DOHH2 (cell line): Measurements from ENCODE around the gene MACROD1.

Source experiments
- EZH2phosphoT487 ChIP-seq: fragments of 200-600 bp; sonication (generic); IDR thresholded peaks from 2 replicates; pipeline ENCODE4 v1.6.1; 2017; ENCODE audit warnings: borderline replicate concordance, mild to moderate bottlenecking, antibody characterized with exemption, low read length, moderate library complexity, mixed read lengths
- TF ChIP-seq, protein P1 (sequence below): fragments of 200-600 bp; sonication (generic); IDR thresholded peaks from one replicate; pipeline ENCODE4 v1.5.1; 2014; ENCODE audit warnings: antibody characterized with exemption, mild to moderate bottlenecking, low read depth, low read length; ENCODE audit not compliant: poor library complexity, severe bottlenecking

DNA sequence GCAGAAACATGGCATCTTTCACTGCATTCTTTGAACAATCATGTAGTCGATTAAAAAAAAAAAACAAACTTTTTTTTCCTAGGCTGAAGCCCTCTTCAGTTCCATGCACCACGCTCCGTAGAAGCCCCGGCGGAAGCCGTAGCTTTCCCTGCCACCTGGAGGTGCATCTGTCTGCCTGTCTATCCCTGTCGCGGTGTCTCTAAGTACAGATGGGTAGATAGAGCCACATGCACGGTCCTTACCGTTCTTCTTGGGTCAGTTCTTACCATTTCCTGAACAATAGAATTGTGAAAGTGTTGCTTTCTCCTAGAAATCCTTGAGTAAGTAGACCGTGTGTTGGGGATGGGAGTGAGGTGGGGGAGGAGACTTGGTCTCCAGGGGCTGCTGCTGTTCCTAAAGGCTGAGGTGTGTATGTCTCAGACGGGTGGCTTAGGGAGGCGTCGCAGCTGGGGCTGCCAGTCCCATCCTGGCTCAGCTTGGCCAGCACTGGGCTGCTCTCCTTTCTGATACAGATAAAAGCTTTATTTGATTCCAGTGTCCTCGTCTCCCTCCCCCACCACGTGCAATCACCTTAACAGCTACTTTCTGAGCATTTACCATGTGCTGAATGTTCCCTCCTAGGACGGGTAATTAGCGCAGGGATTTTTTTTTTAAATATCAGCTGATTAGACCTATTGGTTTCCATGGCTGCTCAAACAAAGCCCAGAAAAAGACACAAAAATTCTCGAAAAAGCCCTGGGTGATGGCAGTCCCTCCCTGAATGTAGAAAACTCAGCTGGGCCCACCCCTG is 46.8 kb downstream of the MACROD1 start:
- TF ChIP-seq, protein P1, sequence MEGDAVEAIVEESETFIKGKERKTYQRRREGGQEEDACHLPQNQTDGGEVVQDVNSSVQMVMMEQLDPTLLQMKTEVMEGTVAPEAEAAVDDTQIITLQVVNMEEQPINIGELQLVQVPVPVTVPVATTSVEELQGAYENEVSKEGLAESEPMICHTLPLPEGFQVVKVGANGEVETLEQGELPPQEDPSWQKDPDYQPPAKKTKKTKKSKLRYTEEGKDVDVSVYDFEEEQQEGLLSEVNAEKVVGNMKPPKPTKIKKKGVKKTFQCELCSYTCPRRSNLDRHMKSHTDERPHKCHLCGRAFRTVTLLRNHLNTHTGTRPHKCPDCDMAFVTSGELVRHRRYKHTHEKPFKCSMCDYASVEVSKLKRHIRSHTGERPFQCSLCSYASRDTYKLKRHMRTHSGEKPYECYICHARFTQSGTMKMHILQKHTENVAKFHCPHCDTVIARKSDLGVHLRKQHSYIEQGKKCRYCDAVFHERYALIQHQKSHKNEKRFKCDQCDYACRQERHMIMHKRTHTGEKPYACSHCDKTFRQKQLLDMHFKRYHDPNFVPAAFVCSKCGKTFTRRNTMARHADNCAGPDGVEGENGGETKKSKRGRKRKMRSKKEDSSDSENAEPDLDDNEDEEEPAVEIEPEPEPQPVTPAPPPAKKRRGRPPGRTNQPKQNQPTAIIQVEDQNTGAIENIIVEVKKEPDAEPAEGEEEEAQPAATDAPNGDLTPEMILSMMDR = no peak
- no peak for TF ChIP-seq EZH2phosphoT487
